ENCODE results near the gene NOL3. TPM values are rescaled to one million over a fixed set of nuclear protein-coding genes. Genes with fewer than 3 reads are reported as not detected.
A peak's percentile ranks its signal among the peaks of the same experiment; 100 is the strongest.

NOL3 gene
- total RNA-seq, 4 donors from 2014 or later = 64.3 to 116 (median 90.5) TPM

GRCh38 chr16:67190448-67191399 is 20.4 kb downstream of the NOL3 start:
- no peak for TF ChIP-seq POLR2AphosphoS5 (IDR thresholded peaks at IDR 0.05)
- TF ChIP-seq POLR2A (IDR thresholded peaks at IDR 0.05) = no peak
- TF ChIP-seq, protein P1, sequence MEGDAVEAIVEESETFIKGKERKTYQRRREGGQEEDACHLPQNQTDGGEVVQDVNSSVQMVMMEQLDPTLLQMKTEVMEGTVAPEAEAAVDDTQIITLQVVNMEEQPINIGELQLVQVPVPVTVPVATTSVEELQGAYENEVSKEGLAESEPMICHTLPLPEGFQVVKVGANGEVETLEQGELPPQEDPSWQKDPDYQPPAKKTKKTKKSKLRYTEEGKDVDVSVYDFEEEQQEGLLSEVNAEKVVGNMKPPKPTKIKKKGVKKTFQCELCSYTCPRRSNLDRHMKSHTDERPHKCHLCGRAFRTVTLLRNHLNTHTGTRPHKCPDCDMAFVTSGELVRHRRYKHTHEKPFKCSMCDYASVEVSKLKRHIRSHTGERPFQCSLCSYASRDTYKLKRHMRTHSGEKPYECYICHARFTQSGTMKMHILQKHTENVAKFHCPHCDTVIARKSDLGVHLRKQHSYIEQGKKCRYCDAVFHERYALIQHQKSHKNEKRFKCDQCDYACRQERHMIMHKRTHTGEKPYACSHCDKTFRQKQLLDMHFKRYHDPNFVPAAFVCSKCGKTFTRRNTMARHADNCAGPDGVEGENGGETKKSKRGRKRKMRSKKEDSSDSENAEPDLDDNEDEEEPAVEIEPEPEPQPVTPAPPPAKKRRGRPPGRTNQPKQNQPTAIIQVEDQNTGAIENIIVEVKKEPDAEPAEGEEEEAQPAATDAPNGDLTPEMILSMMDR (IDR thresholded peaks at IDR 0.05) = no peak
- TF ChIP-seq EP300 (IDR thresholded peaks at IDR 0.05) = no peak

GRCh38 chr16:67191411-67191994 is 21.2 kb downstream of the NOL3 start:
- H3K27ac ChIP-seq = no peak overlapping the region
- H3K36me3 ChIP-seq = peaks cover 27% of the 10 kb centered on the region
- no peak for DNase-seq (ENCODE audit: low spot score in 2 of 2)
- peak overlapping the region; percentile 83 for H3K4me3 ChIP-seq
- peaks cover 29% of the 10 kb centered on the region for H3K4me1 ChIP-seq
- WGBS = 26% methylated on average over 9 of the region's 9 CpGs
- H3K27me3 ChIP-seq = no peaks in the 10 kb centered on the region
- TF ChIP-seq, protein P1 (IDR thresholded peaks at IDR 0.05) = no peak
- TF ChIP-seq POLR2A (IDR thresholded peaks at IDR 0.05) (no peak), POLR2AphosphoS5 (IDR thresholded peaks at IDR 0.05) (no peak), EP300 (IDR thresholded peaks at IDR 0.05) (no peak)
- no peaks in the 10 kb centered on the region for H3K9me3 ChIP-seq

More at GRCh38 chr16:67190448-67191399, 20.4 kb downstream of the NOL3 start:
- H3K36me3 ChIP-seq = peaks cover 19% of the 10 kb centered on the region
- no peak overlapping the region for H3K27ac ChIP-seq
- no peak overlapping the region for H3K4me3 ChIP-seq
- no peak for DNase-seq (ENCODE audit: low spot score in 2 of 2)
- peaks cover 30% of the 10 kb centered on the region for H3K4me1 ChIP-seq
- WGBS = 78% methylated on average over 13 of the region's 13 CpGs
- H3K9me3 ChIP-seq = no peaks in the 10 kb centered on the region
- H3K27me3 ChIP-seq = no peaks in the 10 kb centered on the region

DNA sequence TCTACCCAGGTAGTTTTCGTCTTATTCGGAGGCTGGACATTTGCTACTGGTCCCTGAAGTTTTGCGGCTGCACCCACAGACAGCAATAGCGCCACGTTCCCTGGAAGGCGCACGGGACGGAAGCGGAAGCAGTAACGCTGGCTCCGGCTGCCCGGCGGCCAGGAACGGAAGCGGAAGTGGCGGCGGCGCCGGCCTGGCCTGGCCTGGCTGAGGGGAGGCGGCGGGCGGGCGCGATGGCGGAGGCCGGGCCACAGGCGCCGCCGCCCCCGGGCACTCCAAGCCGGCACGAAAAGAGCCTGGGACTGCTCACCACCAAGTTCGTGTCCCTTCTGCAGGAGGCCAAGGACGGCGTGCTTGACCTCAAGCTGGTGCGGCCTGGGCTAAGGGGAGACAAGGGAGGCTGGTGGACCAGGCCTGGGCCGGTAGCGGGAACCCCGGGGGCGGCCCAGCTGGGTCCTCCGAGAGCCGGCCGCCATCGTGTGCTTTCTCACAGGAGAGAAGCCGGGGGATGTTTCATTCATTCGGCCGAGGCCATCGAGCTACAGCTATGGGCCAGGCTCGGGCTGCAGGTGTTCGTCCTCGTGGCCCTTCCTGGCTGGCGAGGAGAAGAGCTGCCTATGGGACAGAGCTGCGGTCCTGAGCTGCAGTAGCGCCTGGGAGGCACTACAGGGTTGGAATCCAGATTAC is 21.8 kb downstream of the NOL3 start, which contains the start of gene E2F4:
TSS of gene E2F4 (plus strand) at position 161 of the 687 bp plus-strand sequence. CDS start at position 234, 73 bp downstream.
- TF ChIP-seq EP300 (IDR thresholded peaks at IDR 0.05) (no peak), POLR2AphosphoS5 (IDR thresholded peaks at IDR 0.05) (peak in 2 of 3 donors; percentile 56 to 75), POLR2A (IDR thresholded peaks at IDR 0.05) (peak in 1 of 2 donors; percentile 72)
- TF ChIP-seq, protein P1 (IDR thresholded peaks at IDR 0.05) = no peak
- Histone ChIP-seq H3K4me3 (peak within 1 kb of the TSS; percentile 83), H3K27me3 (no peaks in the 10 kb centered on the region), H3K4me1 (peaks cover 29% of the 10 kb centered on the region), H3K9me3 (no peaks in the 10 kb centered on the region), H3K27ac (peak within 1 kb of the TSS; percentile 55), H3K36me3 (peaks cover 34% of the 10 kb centered on the region)
- peak; percentile 93 to 95 for DNase-seq (ENCODE audit: low spot score in 2 of 2)
- 0% methylated on average over 11 of the region's 54 CpGs for WGBS

DNA sequence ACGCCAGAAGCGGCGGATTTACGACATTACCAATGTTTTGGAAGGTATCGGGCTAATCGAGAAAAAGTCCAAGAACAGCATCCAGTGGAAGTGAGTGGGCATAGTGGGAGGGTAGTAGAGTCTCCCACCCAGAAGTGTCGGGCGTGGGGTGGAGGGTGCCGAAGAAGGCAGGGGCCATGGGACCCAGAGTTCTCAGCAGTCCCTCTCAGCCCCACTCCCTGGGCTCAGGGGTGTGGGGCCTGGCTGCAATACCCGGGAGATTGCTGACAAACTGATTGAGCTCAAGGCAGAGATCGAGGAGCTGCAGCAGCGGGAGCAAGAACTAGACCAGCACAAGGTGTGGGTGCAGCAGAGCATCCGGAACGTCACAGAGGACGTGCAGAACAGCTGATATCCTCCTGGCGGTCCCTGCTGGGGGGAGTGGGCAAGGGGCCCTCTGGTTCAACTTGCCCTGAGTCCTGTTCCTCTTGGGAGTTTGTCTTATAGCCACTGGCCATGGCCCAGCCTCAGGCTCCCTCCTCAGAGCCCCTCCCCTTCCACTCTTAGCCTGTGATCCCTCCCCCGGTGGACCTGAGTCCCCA is 22.5 kb downstream of the NOL3 start:
- no peak for DNase-seq (ENCODE audit: low spot score in 2 of 2)
- H3K4me1 ChIP-seq = peaks cover 36% of the 10 kb centered on the region
- WGBS = 25% methylated on average over 17 of the region's 17 CpGs
- H3K27ac ChIP-seq = peak overlapping the region; percentile 55
- H3K4me3 ChIP-seq = peak overlapping the region; percentile 83
- TF ChIP-seq POLR2A (IDR thresholded peaks at IDR 0.05) = no peak
- TF ChIP-seq, protein P1 (IDR thresholded peaks at IDR 0.05) = no peak
- TF ChIP-seq POLR2AphosphoS5 (IDR thresholded peaks at IDR 0.05) = no peak
- TF ChIP-seq EP300 (IDR thresholded peaks at IDR 0.05) = no peak
- H3K9me3 ChIP-seq = no peaks in the 10 kb centered on the region
- no peaks in the 10 kb centered on the region for H3K27me3 ChIP-seq
- peaks cover 41% of the 10 kb centered on the region for H3K36me3 ChIP-seq

Data from suprapubic skin (tissue), 4 donors.